GM19023 (cell line): ENCODE results near the gene ADCY5.

Experiments used
- ATAC-seq: cut with Tn5 transposase; IDR thresholded peaks from one replicate; pipeline ENCODE4 v1.9.1; 2021; ENCODE audit warnings: mild to moderate bottlenecking, moderate library complexity; ENCODE audit not compliant: unreplicated experiment

ADCY5 gene

GRCh38 chr3:123431007-123431657 is 17.8 kb downstream of the ADCY5 start:
- ATAC-seq = no peak

- ATAC-seq = no peak
Measured at GRCh38 chr3:123430266-123430665, 18.6 kb downstream of the ADCY5 start.

GRCh38 chr3:123429362-123430125 is 19.3 kb downstream of the ADCY5 start:
- ATAC-seq = no peak

GRCh38 chr3:123424999-123425712 is 23.7 kb downstream of the ADCY5 start:
- no peak for ATAC-seq

GRCh38 chr3:123424321-123424998 is 24.4 kb downstream of the ADCY5 start:
- no peak for ATAC-seq

- no peak for ATAC-seq
Measured at GRCh38 chr3:123423806-123424205, 25.1 kb downstream of the ADCY5 start.

GRCh38 chr3:123423031-123423430 is 25.9 kb downstream of the ADCY5 start:
- ATAC-seq = no peak

GRCh38 chr3:123422457-123422856 is 26.4 kb downstream of the ADCY5 start:
- ATAC-seq = no peak

- no peak for ATAC-seq
Measured at GRCh38 chr3:123421353-123422174, 27.3 kb downstream of the ADCY5 start.

- no peak for ATAC-seq
Measured at GRCh38 chr3:123420416-123420968, 28.4 kb downstream of the ADCY5 start.

GRCh38 chr3:123419850-123420297 is 29.0 kb downstream of the ADCY5 start:
- ATAC-seq = no peak

GRCh38 chr3:123419181-123419849 is 29.6 kb downstream of the ADCY5 start:
- ATAC-seq = no peak

- no peak for ATAC-seq
Measured at GRCh38 chr3:123416647-123417046, 32.2 kb downstream of the ADCY5 start.

- no peak for ATAC-seq
Measured at GRCh38 chr3:123416173-123416572, 32.7 kb downstream of the ADCY5 start.

- ATAC-seq = no peak
Measured at GRCh38 chr3:123414973-123415775, 33.7 kb downstream of the ADCY5 start.

GRCh38 chr3:123412811-123413604 is 35.9 kb downstream of the ADCY5 start:
- no peak for ATAC-seq

- no peak for ATAC-seq
Measured at GRCh38 chr3:123412076-123412475, 36.8 kb downstream of the ADCY5 start.
